HepG2 (cell line): ENCODE results near the gene VKORC1. TPM values are rescaled to one million over a fixed set of nuclear protein-coding genes. Genes with fewer than 3 reads are reported as not detected.

Source experiments
- CHCHD3 ChIP-seq: sonication (generic); formaldehyde crosslinking; IDR thresholded peaks from 2 replicates; pipeline ENCODE4 v1.8.0; 2022; ENCODE audit warnings: mild to moderate bottlenecking, missing genetic modification reagents, moderate library complexity
- HNF4G ChIP-seq, 2 experiments: sonication (generic) in 1 of 2; formaldehyde crosslinking in 1 of 2; IDR thresholded peaks; 2 replicates each; pipeline versions ENCODE4 v1.4.0 to v1.6.1; 2011 to 2020; ENCODE audit warnings: borderline replicate concordance in 2 of 2, low read depth in 2 of 2, mild to moderate bottlenecking in 2 of 2, low read length in 1 of 2, missing genetic modification reagents in 1 of 2, moderate library complexity in 1 of 2
- KDM2A ChIP-seq: sonication (generic); formaldehyde crosslinking; IDR thresholded peaks from 2 replicates; pipeline ENCODE4 v1.4.0; 2020; ENCODE audit warnings: low read depth, missing genetic modification reagents, borderline replicate concordance
- NAIF1 ChIP-seq: sonication (generic); formaldehyde crosslinking; IDR thresholded peaks from 2 replicates; pipeline ENCODE4 v1.5.0; 2020; ENCODE audit warnings: mild to moderate bottlenecking, missing genetic modification reagents, borderline replicate concordance
- POLR2A ChIP-seq, 2 experiments: IDR thresholded peaks; 2 replicates each; pipeline ENCODE4 v1.6.1; 2011; ENCODE audit warnings: low read depth in 2 of 2, low read length in 2 of 2, mild to moderate bottlenecking in 1 of 2, moderate library complexity in 1 of 2; ENCODE audit not compliant: insufficient read depth in 1 of 2
- POLR2AphosphoS5 ChIP-seq: IDR thresholded peaks from 2 replicates; pipeline ENCODE4 v1.6.1; 2012; ENCODE audit warnings: low read depth, low read length
- RARA ChIP-seq: IDR thresholded peaks from 2 replicates; pipeline ENCODE4 v1.6.1; 2016; ENCODE audit warnings: missing genetic modification reagents, missing compliant biosample characterization
- ZSCAN22 ChIP-seq: sonication (generic); formaldehyde crosslinking; IDR thresholded peaks from 2 replicates; pipeline ENCODE4 v1.4.0; 2020; ENCODE audit warnings: mild to moderate bottlenecking, missing genetic modification reagents
- polyA plus RNA-seq, 8 experiments: library from polyadenylated mRNA; depleted of rRNA in 3 of 8; stranded (reverse) in 7 of 8; unstranded in 1 of 8; fragments of >200 nt; fragmentation: Illumina TruSeq in 4 of 8; extraction: Trizol in 4 of 8; gene quantifications; 2 replicates each; pipeline versions ENCODE4 v1.2.1 to v1.2.3, GENCODE V29; 2011 to 2016; ENCODE audit warnings: low read depth in 4 of 8, missing spikeins in 1 of 8, mixed read lengths in 1 of 8; ENCODE audit not compliant: insufficient read depth in 1 of 8
- total RNA-seq, 5 experiments: library from RNA; depleted of rRNA; stranded (reverse); fragments of >200 nt; fragmentation: Illumina TruSeq; extraction: Trizol; gene quantifications; 2 replicates each; pipeline ENCODE4 v1.2.3, GENCODE V29; 2016; ENCODE audit warnings: low read depth in 1 of 5
- TF ChIP-seq, protein P1 (sequence below): sonication (generic); formaldehyde crosslinking; IDR thresholded peaks from 2 replicates; pipeline ENCODE4 v1.5.1; 2020; ENCODE audit warnings: mild to moderate bottlenecking, missing genetic modification reagents, moderate library complexity
- TF ChIP-seq, protein P2 (sequence below): sonication (generic); formaldehyde crosslinking; IDR thresholded peaks from 2 replicates; pipeline ENCODE4 v1.5.1; 2020; ENCODE audit warnings: missing genetic modification reagents, mild to moderate bottlenecking, borderline replicate concordance
- TF ChIP-seq, protein P3 (sequence below): sonication (generic); formaldehyde crosslinking; IDR thresholded peaks from 2 replicates; pipeline ENCODE4 v1.4.0; 2020; ENCODE audit warnings: missing genetic modification reagents, borderline replicate concordance

VKORC1 gene
- total and polyA plus RNA-seq, 2 of the 13 experiments (the other 11 are each of a cell fraction or from before 2014, with no cell fraction given), result 141 to 615 TPM

GRCh38 chr16:31093132-31093703, 1.4 kb downstream of the VKORC1 start (continued):
- TF ChIP-seq, protein P1, sequence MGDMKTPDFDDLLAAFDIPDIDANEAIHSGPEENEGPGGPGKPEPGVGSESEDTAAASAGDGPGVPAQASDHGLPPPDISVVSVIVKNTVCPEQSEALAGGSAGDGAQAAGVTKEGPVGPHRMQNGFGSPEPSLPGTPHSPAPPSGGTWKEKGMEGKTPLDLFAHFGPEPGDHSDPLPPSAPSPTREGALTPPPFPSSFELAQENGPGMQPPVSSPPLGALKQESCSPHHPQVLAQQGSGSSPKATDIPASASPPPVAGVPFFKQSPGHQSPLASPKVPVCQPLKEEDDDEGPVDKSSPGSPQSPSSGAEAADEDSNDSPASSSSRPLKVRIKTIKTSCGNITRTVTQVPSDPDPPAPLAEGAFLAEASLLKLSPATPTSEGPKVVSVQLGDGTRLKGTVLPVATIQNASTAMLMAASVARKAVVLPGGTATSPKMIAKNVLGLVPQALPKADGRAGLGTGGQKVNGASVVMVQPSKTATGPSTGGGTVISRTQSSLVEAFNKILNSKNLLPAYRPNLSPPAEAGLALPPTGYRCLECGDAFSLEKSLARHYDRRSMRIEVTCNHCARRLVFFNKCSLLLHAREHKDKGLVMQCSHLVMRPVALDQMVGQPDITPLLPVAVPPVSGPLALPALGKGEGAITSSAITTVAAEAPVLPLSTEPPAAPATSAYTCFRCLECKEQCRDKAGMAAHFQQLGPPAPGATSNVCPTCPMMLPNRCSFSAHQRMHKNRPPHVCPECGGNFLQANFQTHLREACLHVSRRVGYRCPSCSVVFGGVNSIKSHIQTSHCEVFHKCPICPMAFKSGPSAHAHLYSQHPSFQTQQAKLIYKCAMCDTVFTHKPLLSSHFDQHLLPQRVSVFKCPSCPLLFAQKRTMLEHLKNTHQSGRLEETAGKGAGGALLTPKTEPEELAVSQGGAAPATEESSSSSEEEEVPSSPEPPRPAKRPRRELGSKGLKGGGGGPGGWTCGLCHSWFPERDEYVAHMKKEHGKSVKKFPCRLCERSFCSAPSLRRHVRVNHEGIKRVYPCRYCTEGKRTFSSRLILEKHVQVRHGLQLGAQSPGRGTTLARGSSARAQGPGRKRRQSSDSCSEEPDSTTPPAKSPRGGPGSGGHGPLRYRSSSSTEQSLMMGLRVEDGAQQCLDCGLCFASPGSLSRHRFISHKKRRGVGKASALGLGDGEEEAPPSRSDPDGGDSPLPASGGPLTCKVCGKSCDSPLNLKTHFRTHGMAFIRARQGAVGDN, result peak; percentile 26; the same call in 1 of the 2 replicates
- TF ChIP-seq KDM2A (CRISPR knock-in tag), result peak; percentile 20; the same call in 1 of the 2 replicates
- TF ChIP-seq, protein P2, sequence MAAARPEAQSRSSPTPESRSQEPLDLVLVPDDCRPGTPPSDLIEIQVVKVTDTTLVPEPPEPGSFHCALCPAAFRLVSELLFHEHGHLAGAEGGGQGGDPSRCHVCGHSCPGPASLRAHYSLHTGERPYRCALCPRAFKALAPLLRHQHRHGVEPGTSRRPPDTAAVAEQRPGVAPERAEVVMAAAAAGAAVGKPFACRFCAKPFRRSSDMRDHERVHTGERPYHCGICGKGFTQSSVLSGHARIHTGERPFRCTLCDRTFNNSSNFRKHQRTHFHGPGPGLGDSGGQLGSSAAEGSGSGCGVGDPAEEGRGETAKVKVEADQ, result 0 out of 2 replicates have a peak, but pooled peaks have one; percentile 19
- peak; percentile 44 for TF ChIP-seq POLR2AphosphoS5
- TF ChIP-seq, protein P3, sequence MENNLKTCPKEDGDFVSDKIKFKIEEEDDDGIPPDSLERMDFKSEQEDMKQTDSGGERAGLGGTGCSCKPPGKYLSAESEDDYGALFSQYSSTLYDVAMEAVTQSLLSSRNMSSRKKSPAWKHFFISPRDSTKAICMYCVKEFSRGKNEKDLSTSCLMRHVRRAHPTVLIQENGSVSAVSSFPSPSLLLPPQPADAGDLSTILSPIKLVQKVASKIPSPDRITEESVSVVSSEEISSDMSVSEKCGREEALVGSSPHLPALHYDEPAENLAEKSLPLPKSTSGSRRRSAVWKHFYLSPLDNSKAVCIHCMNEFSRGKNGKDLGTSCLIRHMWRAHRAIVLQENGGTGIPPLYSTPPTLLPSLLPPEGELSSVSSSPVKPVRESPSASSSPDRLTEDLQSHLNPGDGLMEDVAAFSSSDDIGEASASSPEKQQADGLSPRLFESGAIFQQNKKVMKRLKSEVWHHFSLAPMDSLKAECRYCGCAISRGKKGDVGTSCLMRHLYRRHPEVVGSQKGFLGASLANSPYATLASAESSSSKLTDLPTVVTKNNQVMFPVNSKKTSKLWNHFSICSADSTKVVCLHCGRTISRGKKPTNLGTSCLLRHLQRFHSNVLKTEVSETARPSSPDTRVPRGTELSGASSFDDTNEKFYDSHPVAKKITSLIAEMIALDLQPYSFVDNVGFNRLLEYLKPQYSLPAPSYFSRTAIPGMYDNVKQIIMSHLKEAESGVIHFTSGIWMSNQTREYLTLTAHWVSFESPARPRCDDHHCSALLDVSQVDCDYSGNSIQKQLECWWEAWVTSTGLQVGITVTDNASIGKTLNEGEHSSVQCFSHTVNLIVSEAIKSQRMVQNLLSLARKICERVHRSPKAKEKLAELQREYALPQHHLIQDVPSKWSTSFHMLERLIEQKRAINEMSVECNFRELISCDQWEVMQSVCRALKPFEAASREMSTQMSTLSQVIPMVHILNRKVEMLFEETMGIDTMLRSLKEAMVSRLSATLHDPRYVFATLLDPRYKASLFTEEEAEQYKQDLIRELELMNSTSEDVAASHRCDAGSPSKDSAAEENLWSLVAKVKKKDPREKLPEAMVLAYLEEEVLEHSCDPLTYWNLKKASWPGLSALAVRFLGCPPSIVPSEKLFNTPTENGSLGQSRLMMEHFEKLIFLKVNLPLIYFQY (CRISPR knock-in tag), result no peak
- TF ChIP-seq RARA (CRISPR knock-in tag), result 0 out of 2 replicates have a peak, but pooled peaks have one; percentile 18
- TF ChIP-seq CHCHD3 (CRISPR knock-in tag), result no peak
- TF ChIP-seq POLR2A (IDR thresholded peaks at IDR 0.05; ENCODE audit: insufficient read depth in 1 of 2, low read depth in 2 of 2, low read length in 2 of 2), result peak; percentile 54 to 71; a peak in 2 of 4 replicates
- no peak for TF ChIP-seq NAIF1
- peak; percentile 61 for TF ChIP-seq HNF4G (IDR thresholded peaks at IDR 0.05; ENCODE audit: borderline replicate concordance, low read depth, low read length)
- TF ChIP-seq HNF4G (CRISPR knock-in tag; IDR thresholded peaks at IDR 0.05; ENCODE audit: borderline replicate concordance, low read depth), result 0 out of 2 replicates have a peak, but pooled peaks have one; percentile 24
- no peak for TF ChIP-seq ZSCAN22 (CRISPR knock-in tag)
